SK-N-MC (cell line): ENCODE measurements around the gene ESD.

ENCODE experiments used
- EZH2 ChIP-seq: fragments of 200-600 bp; sonication (generic); IDR thresholded peaks from one replicate; pipeline ENCODE4 v1.6.1; 2017; ENCODE audit warnings: antibody characterized with exemption
- FOXP2 ChIP-seq: optimal IDR thresholded peaks from 2 replicates; pipeline ENCODE3; 2011; ENCODE audit warnings: mild to moderate bottlenecking, moderate library complexity; ENCODE audit not compliant: insufficient read depth; ENCODE audit errors: extremely low read length, control extremely low read depth
- POLR2AphosphoS5 ChIP-seq: IDR thresholded peaks from 2 replicates; pipeline ENCODE4 v1.6.1; 2012; ENCODE audit warnings: mild to moderate bottlenecking, low read depth, low read length, borderline replicate concordance

- TF ChIP-seq EZH2 (no peak), FOXP2 (no peak), POLR2AphosphoS5 (no peak)
Observed at GRCh38 chr13:46748300-46748699, 48.7 kb downstream of the ESD start.
